GM12872 (cell line): ENCODE measurements around the gene TRAPPC12.

Source experiments
- CTCF ChIP-seq: IDR thresholded peaks from 3 replicates; pipeline ENCODE4 v1.5.1; 2011; ENCODE audit warnings: low read depth, mild to moderate bottlenecking, low read length, moderate library complexity; ENCODE audit not compliant: insufficient read depth

The TRAPPC12 gene

GRCh38 chr2:3355951-3356569 lies 23.4 kb upstream of the TRAPPC12 start:
- no peak for TF ChIP-seq CTCF

- TF ChIP-seq CTCF, result no peak
These were observed 22.7 kb upstream of the TRAPPC12 start for GRCh38 chr2:3356799-3357198.

GRCh38 chr2:3357926-3358325 lies 21.6 kb upstream of the TRAPPC12 start:
- no peak for TF ChIP-seq CTCF

- TF ChIP-seq CTCF, result no peak
These were observed 17.7 kb upstream of the TRAPPC12 start for GRCh38 chr2:3361518-3362389.

- TF ChIP-seq CTCF, result no peak
These were observed 14.3 kb upstream of the TRAPPC12 start for GRCh38 chr2:3365219-3365618.

GRCh38 chr2:3368261-3368722 lies 11.2 kb upstream of the TRAPPC12 start:
- no peak for TF ChIP-seq CTCF

- TF ChIP-seq CTCF, result no peak
These were observed 2.7 kb upstream of the TRAPPC12 start for GRCh38 chr2:3376821-3377220.
